Osteoblast (primary cell): ENCODE measurements around the gene KCNJ14. TPM values are rescaled to one million over a fixed set of nuclear protein-coding genes. Genes with fewer than 3 reads are reported as not detected.
A peak's percentile ranks its signal among the peaks of the same experiment; 100 is the strongest.
"Not testable (repeated sequence)": the region's sequence is repeated elsewhere in the genome, so short reads cannot be mapped to it uniquely, and the experiment has no call there.

Source experiments
- DNase-seq: peaks from one replicate; pipeline ENCODE4 v3.0.0; 2011; ENCODE audit warnings: low spot score, mixed read lengths; ENCODE audit not compliant: insufficient read length; ENCODE audit errors: missing footprints
- H2AFZ ChIP-seq: 2 replicates; pipeline ENCODE4 v1.6.0; 2011; ENCODE audit warnings: mild to moderate bottlenecking, low read length
- H3K27ac ChIP-seq: 2 replicates; pipeline ENCODE4 v1.5.1; 2011; ENCODE audit warnings: mild to moderate bottlenecking, low read depth, low read length, moderate library complexity
- H3K27me3 ChIP-seq: 2 replicates; pipeline ENCODE4 v1.6.0; 2012; ENCODE audit warnings: mild to moderate bottlenecking, control low read depth, inconsistent platforms, low read length, moderate library complexity; ENCODE audit not compliant: insufficient read depth
- H3K36me3 ChIP-seq: 2 replicates; pipeline ENCODE4 v1.5.1; 2011; ENCODE audit warnings: mild to moderate bottlenecking, low read length, control low read depth, moderate library complexity; ENCODE audit not compliant: insufficient read depth
- H3K4me1 ChIP-seq: 2 replicates; pipeline ENCODE4 v1.5.1; 2011; ENCODE audit warnings: mild to moderate bottlenecking, low read length, control low read depth, moderate library complexity; ENCODE audit not compliant: insufficient read depth
- H3K4me2 ChIP-seq: 2 replicates; pipeline ENCODE4 v1.6.0; 2011; ENCODE audit warnings: mild to moderate bottlenecking, low read length; ENCODE audit not compliant: insufficient read depth
- H3K4me3 ChIP-seq: fragments of 200-600 bp; sonication (generic); 3 replicates; pipeline ENCODE4 v1.5.1; 2012; ENCODE audit warnings: mild to moderate bottlenecking, low read length, inconsistent platforms; ENCODE audit not compliant: insufficient read depth
- H3K79me2 ChIP-seq: 2 replicates; pipeline ENCODE4 v1.6.0; 2012; ENCODE audit warnings: mild to moderate bottlenecking, low read length, control low read depth, inconsistent platforms; ENCODE audit not compliant: insufficient read depth
- H3K9me3 ChIP-seq: 2 replicates; pipeline ENCODE4 v1.5.1; 2011; ENCODE audit warnings: low read depth, low read length, control low read depth
- H4K20me1 ChIP-seq: 2 replicates; pipeline ENCODE4 v1.6.0; 2012; ENCODE audit warnings: mild to moderate bottlenecking, low read length, control low read depth; ENCODE audit not compliant: insufficient read depth
- total RNA-seq: library from RNA; depleted of rRNA; stranded (reverse); fragments of >200 nt; gene quantifications from 2 replicates; pipeline ENCODE4 v1.2.3, GENCODE V29; 2012
- TF ChIP-seq, protein P1 (sequence below): IDR thresholded peaks from 2 replicates; pipeline ENCODE4 v1.5.1; 2011; ENCODE audit warnings: mild to moderate bottlenecking, low read depth, low read length, moderate library complexity; ENCODE audit errors: extremely low read depth

KCNJ14 gene
- total RNA-seq, 1 donor = 0.72 TPM

DNA sequence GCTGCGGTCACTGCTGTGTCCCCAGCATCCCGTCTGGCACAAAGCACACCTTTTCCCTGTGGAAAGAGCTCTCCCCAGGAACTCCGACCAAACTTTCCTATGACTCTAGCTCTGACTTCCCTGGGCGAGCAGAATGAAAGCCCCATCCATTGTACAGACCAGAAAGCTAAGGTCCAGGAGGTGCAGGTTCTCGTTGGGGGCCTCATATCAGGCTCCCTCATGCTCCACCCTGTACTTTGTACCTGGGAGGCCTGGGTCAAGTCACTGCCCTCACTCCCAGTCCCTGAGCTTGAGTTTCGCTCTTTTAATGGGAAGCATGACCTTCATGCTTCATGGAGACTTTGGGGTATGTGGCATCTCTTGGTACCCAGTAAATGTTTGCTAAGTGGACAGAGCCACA is 32.2 kb downstream of the KCNJ14 start:
- H2AFZ ChIP-seq = no peak overlapping the region
- no peaks in the 10 kb centered on the region for H3K27me3 ChIP-seq
- peak overlapping the region; percentile 48 for H3K27ac ChIP-seq
- TF ChIP-seq, protein P1, sequence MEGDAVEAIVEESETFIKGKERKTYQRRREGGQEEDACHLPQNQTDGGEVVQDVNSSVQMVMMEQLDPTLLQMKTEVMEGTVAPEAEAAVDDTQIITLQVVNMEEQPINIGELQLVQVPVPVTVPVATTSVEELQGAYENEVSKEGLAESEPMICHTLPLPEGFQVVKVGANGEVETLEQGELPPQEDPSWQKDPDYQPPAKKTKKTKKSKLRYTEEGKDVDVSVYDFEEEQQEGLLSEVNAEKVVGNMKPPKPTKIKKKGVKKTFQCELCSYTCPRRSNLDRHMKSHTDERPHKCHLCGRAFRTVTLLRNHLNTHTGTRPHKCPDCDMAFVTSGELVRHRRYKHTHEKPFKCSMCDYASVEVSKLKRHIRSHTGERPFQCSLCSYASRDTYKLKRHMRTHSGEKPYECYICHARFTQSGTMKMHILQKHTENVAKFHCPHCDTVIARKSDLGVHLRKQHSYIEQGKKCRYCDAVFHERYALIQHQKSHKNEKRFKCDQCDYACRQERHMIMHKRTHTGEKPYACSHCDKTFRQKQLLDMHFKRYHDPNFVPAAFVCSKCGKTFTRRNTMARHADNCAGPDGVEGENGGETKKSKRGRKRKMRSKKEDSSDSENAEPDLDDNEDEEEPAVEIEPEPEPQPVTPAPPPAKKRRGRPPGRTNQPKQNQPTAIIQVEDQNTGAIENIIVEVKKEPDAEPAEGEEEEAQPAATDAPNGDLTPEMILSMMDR = no peak
- peak; percentile 88 for DNase-seq
- H3K4me1 ChIP-seq = peaks cover 17% of the 10 kb centered on the region
- H3K79me2 ChIP-seq = no peaks in the 10 kb centered on the region
- H3K9me3 ChIP-seq = no peaks in the 10 kb centered on the region
- H3K36me3 ChIP-seq = no peaks in the 10 kb centered on the region
- H3K4me3 ChIP-seq = peak overlapping the region; percentile 43
- H3K4me2 ChIP-seq = peak overlapping the region; percentile 73
- H4K20me1 ChIP-seq = no peaks in the 10 kb centered on the region

DNA sequence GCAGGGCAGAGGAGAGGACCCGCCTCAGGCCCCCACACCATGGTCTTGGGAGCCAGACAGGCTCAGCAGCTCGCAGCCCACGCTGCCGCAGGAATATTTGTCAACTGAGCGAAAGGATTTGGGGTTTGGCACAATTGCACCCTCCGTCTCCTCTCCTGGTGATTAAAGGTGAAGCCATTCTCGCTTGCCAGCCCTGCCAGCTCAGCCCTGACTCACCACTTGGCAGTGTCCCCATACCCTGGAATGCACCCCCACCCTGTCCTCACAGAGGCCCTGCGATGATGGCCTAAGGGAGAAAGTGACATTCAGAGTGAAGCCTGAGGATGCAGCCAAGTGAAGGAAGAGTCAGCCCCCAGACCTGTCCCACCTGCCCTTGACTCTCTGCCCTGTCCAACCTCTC is 32.6 kb downstream of the KCNJ14 start:
- Histone ChIP-seq H3K27me3 (no peaks in the 10 kb centered on the region), H3K27ac (peak overlapping the region; percentile 48), H3K9me3 (no peaks in the 10 kb centered on the region), H3K4me1 (peaks cover 17% of the 10 kb centered on the region), H3K4me3 (peak overlapping the region; percentile 43), H3K36me3 (no peaks in the 10 kb centered on the region), H2AFZ (no peak overlapping the region), H4K20me1 (no peaks in the 10 kb centered on the region), H3K79me2 (no peaks in the 10 kb centered on the region), H3K4me2 (peak overlapping the region; percentile 73)
- DNase-seq = peak; percentile 98
- TF ChIP-seq, protein P1 = no peak

DNA sequence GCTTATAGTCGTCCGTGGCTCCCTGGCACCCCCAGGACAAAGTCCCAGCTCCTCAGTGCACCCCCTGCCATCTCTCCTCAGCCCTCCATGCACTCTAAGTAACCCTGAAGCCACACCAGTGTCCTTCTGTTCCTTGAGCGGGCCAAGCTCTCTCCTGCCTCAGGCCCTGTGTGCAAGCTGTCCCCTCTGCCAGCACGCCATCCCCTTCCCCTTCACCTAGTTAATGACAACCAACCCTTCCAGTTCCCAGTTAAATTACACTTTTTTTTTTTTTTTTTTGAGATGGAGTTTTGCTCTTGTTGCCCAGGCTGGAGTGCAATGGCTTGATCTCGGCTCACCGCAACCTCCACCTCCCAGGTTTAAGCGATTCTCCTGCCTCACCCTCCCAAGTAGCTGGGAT is 33.1 kb downstream of the KCNJ14 start:
- H3K79me2 ChIP-seq, H3K27me3 ChIP-seq, H2AFZ ChIP-seq, H3K9me3 ChIP-seq, H3K36me3 ChIP-seq, H4K20me1 ChIP-seq, H3K4me3 ChIP-seq: not testable (repeated sequence)
- H3K4me1 ChIP-seq = peaks cover 17% of the 10 kb centered on the region
- H3K27ac ChIP-seq = peak overlapping the region; percentile 48
- DNase-seq = peak; percentile 72
- H3K4me2 ChIP-seq = peak overlapping the region; percentile 73

DNA sequence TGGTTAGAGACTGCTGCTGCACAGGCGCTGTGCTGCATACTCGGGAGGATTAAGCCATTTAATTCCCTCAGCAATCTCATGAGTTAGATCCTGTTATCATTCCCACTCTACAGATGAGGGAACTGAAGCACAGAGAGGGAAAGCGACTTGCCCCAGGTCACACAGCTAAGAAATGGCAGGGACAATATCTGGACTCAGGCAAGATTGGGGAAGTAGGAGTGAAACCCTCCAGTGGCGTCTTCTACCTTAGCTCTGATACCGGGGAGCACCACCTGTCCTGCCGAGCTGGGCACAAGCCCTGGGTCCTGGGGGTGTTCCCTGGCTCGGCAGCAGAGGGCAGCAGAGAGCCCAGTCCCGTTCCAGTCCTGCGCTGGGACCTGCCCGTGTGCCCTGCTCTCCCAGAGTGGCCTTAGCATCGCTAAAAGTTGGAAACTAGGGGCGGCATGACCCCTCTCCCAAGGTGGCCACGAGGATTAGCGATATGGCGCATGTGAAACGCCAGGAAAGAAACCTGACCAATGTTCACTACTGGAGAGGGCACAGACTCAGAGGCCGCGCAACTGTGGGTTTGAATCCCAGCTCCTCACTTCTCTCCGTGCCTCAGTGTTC is 34.3 kb downstream of the KCNJ14 start:
- H3K4me3 ChIP-seq = no peak overlapping the region
- H3K79me2 ChIP-seq = no peaks in the 10 kb centered on the region
- H3K36me3 ChIP-seq = no peaks in the 10 kb centered on the region
- no peaks in the 10 kb centered on the region for H3K9me3 ChIP-seq
- H4K20me1 ChIP-seq = no peaks in the 10 kb centered on the region
- no peak overlapping the region for H3K27ac ChIP-seq
- no peak overlapping the region for H2AFZ ChIP-seq
- TF ChIP-seq, protein P1 = peak; percentile 87
- H3K27me3 ChIP-seq = no peaks in the 10 kb centered on the region
- peaks cover 17% of the 10 kb centered on the region for H3K4me1 ChIP-seq
- DNase-seq = peak; percentile 98
- no peak overlapping the region for H3K4me2 ChIP-seq
